GM12872 (cell line): ENCODE measurements around the gene FAM9A.
A peak's percentile ranks its signal among the peaks of the same experiment; 100 is the strongest.

Source experiments
- CTCF ChIP-seq: IDR thresholded peaks from 3 replicates; pipeline ENCODE4 v1.5.1; 2011; ENCODE audit warnings: low read depth, mild to moderate bottlenecking, low read length, moderate library complexity; ENCODE audit not compliant: insufficient read depth

The FAM9A gene

DNA sequence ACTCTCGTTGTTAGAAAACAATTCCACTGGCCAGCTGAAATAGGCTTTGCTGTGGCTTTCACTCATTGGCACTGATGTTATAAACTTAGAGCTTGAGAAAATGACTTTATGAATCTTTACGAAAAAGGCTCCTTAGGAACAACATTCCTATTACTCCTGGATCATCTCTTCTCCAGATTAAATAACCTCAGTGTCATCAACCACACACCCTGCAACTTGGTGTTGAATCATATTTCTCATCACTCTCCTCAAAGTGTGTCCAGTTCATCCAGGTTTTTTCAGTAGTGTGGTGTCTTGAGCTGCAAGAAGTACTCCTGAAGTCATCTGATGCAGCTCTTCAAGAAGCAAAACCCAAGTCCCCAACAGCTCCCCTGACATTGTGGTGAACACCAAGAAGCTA, 41.2 kb downstream of the FAM9A start:
- no peak for TF ChIP-seq CTCF

GRCh38 chrX:8755813-8756212, 45.4 kb downstream of the FAM9A start:
- no peak for TF ChIP-seq CTCF

DNA sequence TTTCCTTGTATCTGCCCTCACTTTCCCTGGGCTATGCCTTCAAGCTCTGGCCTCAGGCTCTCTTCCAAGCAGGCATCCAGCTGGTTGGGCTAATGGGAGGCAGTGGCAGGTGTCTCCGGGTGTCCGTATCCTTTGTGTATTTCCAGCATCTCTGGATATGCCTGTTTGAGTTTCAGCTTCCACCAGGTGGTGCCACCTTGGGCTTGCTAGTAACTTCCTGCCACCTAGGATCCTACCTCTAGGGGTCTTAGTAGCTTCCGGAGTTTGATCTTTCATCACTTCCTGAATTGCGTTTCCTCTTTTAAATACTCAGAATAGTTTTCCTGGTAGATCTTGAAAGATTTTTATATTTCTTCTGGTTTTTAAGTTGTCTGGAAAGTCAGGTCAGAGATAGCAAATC, 46.1 kb downstream of the FAM9A start:
- 0 out of 3 replicates have a peak, but pooled peaks have one; percentile 9 for TF ChIP-seq CTCF

- TF ChIP-seq CTCF, result no peak
Observed at GRCh38 chrX:8749697-8750096, 51.5 kb downstream of the FAM9A start.

DNA sequence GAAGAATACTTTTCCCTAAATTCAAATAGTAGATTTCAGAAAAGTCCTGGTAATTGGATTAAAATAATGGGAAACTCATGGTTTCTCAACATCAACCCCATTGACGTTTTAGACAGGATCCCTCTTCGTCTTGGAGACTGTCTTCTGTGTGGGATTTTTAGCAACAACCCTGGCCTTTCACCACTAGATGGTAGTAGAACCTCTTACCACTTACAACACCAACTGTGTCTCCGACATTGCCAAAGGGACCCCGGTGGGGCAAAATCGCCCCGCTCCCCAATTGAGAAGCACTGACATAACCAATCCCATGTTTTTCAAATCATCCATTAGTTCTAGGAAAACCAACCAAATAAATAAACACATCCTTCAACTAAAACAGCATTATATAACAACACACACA, 52.3 kb downstream of the FAM9A start:
- peak; percentile 54 for TF ChIP-seq CTCF

GRCh38 chrX:8743126-8743732, 58.0 kb downstream of the FAM9A start:
- peak; percentile 69 for TF ChIP-seq CTCF

DNA sequence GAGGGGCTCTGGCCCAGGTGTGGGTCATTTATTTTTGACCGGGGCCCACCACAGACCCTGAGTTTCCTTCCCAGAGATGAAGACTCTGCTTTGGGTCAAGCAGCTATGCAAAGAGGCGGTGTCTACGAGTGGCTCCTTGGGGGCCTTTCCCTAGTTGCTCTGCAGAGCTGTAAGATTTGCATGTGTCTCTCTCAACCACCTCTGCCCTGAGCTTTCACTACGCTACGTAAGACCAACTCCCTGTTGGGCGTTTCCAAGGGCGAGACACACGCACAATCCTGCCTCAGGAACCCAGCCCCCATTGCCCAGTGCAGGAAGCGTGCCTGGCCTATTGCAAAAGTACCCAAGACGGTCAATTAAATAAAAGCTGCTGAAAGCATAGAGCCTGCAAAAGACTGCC, 59.2 kb downstream of the FAM9A start:
- no peak for TF ChIP-seq CTCF
